K562 (cell line): ENCODE measurements around the gene CCDC187. TPM values are rescaled to one million over a fixed set of nuclear protein-coding genes. Genes with fewer than 3 reads are reported as not detected.
A peak's percentile ranks its signal among the peaks of the same experiment; 100 is the strongest.

Experiments
- JUND ChIP-seq, 2 experiments: IDR thresholded peaks; 2 replicates in 1 of 2; 3 replicates in 1 of 2; pipeline ENCODE4 v1.6.1; 2011; ENCODE audit warnings: borderline replicate concordance in 2 of 2, low read depth in 2 of 2, low read length in 2 of 2, improper control_type of control experiment in 1 of 2, missing biosample characterization in 1 of 2, missing genetic modification characterization in 1 of 2, missing genetic modification reagents in 1 of 2
- MECOM ChIP-seq: fragments of 250-450 bp; sonication (Bioruptor Pico); IDR thresholded peaks from 2 replicates; pipeline ENCODE4 v1.8.0; 2022; ENCODE audit warnings: inconsistent platforms
- MTA1 ChIP-seq: fragments of 450-650 bp; IDR thresholded peaks from 2 replicates; pipeline ENCODE4 v1.6.1; 2017; ENCODE audit warnings: borderline replicate concordance
- MTF1 ChIP-seq: fragments of 250-450 bp; sonication (Bioruptor Pico); IDR thresholded peaks from 2 replicates; pipeline ENCODE4 v1.9.0; 2021; ENCODE audit warnings: moderate library complexity, mild to moderate bottlenecking, inconsistent platforms, borderline replicate concordance
- NFE2 ChIP-seq: IDR thresholded peaks from 2 replicates; pipeline ENCODE4 v1.6.1; 2014; ENCODE audit warnings: antibody characterized with exemption, low read depth
- POLR2G ChIP-seq: fragments of 200-400 bp; formaldehyde crosslinking; IDR thresholded peaks from 2 replicates; pipeline ENCODE4 v1.6.1; 2017; ENCODE audit warnings: low read depth, mild to moderate bottlenecking, antibody characterized with exemption, low read length, moderate library complexity
- RAD51 ChIP-seq: fragments of 450-650 bp; IDR thresholded peaks from 2 replicates; pipeline ENCODE4 v1.7.1; 2016; ENCODE audit warnings: low read depth, mild to moderate bottlenecking, borderline replicate concordance
- RCOR1 ChIP-seq, 2 experiments: IDR thresholded peaks; 2 replicates each; pipeline ENCODE4 v1.6.1; 2012; ENCODE audit warnings: low read depth in 2 of 2, low read length in 2 of 2, borderline replicate concordance in 1 of 2, improper control_type of control experiment in 1 of 2
- ZNF197 ChIP-seq: fragments of 200-800 bp; sonication (Bioruptor generic); IDR thresholded peaks from 2 replicates; pipeline ENCODE4 v1.6.1; 2016; ENCODE audit warnings: low read depth, missing genetic modification characterization, missing compliant biosample characterization
- polyA plus RNA-seq, 8 experiments: library from polyadenylated mRNA; depleted of rRNA in 4 of 8; stranded (reverse) in 5 of 8; unstranded in 3 of 8; fragments of >200 nt; fragmentation: Nextera tagmentation in 2 of 8; fragmentation: Illumina TruSeq in 1 of 8; extraction: Ambion mirVana in 2 of 8; extraction: Trizol in 1 of 8; gene quantifications; 2 replicates each; pipeline versions ENCODE4 v1.2.1 to v1.2.3, GENCODE V29; 2011 to 2014; ENCODE audit warnings: inconsistent platforms in 1 of 8, missing spikeins in 1 of 8
- total RNA-seq, 7 experiments: library from RNA; depleted of rRNA in 6 of 7; stranded (reverse); fragments of >200 nt in 6 of 7; fragmentation: Illumina TruSeq in 2 of 7; extraction: Trizol in 2 of 7; gene quantifications; 2 replicates each; pipeline versions ENCODE4 v1.2.1 to v1.2.3, GENCODE V29; 2011 to 2021; ENCODE audit warnings: low replicate concordance in 1 of 7
- TF ChIP-seq, protein P1 (sequence below): fragments of 200-800 bp; sonication (Bioruptor generic); IDR thresholded peaks from 2 replicates; pipeline ENCODE4 v1.6.1; 2017; ENCODE audit warnings: missing genetic modification characterization, missing compliant biosample characterization
- TF ChIP-seq, protein P2 (sequence below), 2 experiments: fragments of 450-650 bp in 1 of 2; sonication (generic) in 1 of 2; formaldehyde crosslinking in 1 of 2; IDR thresholded peaks; 2 replicates each; pipeline versions ENCODE4 v1.7.1 to v1.9.0; 2016 to 2022; ENCODE audit warnings: inconsistent platforms in 1 of 2, mild to moderate bottlenecking in 1 of 2, missing genetic modification reagents in 1 of 2
- TF ChIP-seq, protein P3 (sequence below): sonication (generic); formaldehyde crosslinking; IDR thresholded peaks from 2 replicates; pipeline ENCODE4 v1.9.0; 2022; ENCODE audit warnings: mild to moderate bottlenecking, missing genetic modification reagents

Gene CCDC187
- total and polyA plus RNA-seq, 9 of the 15 experiments (the other 6 are each of a cell fraction or from before 2014, with no cell fraction given): not detected

DNA sequence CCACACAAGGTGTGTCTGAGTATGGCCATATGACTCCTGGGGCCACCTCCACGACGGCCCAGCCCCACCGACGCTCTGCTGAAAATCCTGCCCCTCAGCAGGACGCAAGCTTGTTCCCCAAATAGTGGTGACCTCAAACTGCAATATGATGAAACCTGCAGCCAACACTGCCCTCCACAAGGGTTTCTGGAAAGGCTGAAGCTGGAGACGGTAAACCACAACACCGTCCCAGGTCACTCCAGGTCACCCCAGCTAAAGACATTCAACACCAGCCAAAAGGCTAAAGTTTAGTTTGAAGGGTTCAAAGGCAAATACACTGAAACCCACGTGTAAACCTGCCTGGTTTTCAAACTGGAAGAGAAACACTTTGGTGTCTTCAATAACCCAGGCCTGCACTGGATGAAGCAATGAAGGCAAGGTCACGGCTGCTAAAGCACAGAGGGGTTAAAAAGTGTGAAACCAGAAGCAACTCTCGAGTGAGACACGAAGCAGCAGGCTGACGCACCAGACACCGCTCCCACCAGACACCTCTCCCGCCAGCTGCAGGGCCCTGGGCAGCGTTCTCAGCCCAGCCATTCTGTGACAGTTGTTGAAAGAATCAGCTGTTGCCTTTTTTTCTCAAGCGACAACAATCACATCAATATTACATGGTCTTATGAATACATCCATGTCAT is 97.2 kb downstream of the CCDC187 start (continued):
- TF ChIP-seq, protein P1, sequence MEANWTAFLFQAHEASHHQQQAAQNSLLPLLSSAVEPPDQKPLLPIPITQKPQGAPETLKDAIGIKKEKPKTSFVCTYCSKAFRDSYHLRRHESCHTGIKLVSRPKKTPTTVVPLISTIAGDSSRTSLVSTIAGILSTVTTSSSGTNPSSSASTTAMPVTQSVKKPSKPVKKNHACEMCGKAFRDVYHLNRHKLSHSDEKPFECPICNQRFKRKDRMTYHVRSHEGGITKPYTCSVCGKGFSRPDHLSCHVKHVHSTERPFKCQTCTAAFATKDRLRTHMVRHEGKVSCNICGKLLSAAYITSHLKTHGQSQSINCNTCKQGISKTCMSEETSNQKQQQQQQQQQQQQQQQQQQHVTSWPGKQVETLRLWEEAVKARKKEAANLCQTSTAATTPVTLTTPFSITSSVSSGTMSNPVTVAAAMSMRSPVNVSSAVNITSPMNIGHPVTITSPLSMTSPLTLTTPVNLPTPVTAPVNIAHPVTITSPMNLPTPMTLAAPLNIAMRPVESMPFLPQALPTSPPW (CRISPR knock-in tag): peak; percentile 52; the same call in 1 of the 2 replicates
- TF ChIP-seq, protein P2, sequence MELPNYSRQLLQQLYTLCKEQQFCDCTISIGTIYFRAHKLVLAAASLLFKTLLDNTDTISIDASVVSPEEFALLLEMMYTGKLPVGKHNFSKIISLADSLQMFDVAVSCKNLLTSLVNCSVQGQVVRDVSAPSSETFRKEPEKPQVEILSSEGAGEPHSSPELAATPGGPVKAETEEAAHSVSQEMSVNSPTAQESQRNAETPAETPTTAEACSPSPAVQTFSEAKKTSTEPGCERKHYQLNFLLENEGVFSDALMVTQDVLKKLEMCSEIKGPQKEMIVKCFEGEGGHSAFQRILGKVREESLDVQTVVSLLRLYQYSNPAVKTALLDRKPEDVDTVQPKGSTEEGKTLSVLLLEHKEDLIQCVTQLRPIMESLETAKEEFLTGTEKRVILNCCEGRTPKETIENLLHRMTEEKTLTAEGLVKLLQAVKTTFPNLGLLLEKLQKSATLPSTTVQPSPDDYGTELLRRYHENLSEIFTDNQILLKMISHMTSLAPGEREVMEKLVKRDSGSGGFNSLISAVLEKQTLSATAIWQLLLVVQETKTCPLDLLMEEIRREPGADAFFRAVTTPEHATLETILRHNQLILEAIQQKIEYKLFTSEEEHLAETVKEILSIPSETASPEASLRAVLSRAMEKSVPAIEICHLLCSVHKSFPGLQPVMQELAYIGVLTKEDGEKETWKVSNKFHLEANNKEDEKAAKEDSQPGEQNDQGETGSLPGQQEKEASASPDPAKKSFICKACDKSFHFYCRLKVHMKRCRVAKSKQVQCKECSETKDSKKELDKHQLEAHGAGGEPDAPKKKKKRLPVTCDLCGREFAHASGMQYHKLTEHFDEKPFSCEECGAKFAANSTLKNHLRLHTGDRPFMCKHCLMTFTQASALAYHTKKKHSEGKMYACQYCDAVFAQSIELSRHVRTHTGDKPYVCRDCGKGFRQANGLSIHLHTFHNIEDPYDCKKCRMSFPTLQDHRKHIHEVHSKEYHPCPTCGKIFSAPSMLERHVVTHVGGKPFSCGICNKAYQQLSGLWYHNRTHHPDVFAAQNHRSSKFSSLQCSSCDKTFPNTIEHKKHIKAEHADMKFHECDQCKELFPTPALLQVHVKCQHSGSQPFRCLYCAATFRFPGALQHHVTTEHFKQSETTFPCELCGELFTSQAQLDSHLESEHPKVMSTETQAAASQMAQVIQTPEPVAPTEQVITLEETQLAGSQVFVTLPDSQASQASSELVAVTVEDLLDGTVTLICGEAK (IDR thresholded peaks at IDR 0.05): peak; percentile 41; the same call in 1 of the 2 replicates
- TF ChIP-seq, protein P2 (CRISPR knock-in tag; IDR thresholded peaks at IDR 0.05): no peak
- peak; percentile 73; the same call in 1 of the 2 replicates for TF ChIP-seq MECOM (CRISPR knock-in tag)
- peak; percentile 50; the same call in 1 of the 2 replicates for TF ChIP-seq MTA1
- TF ChIP-seq ZNF197: peak; percentile 77
- TF ChIP-seq, protein P3, sequence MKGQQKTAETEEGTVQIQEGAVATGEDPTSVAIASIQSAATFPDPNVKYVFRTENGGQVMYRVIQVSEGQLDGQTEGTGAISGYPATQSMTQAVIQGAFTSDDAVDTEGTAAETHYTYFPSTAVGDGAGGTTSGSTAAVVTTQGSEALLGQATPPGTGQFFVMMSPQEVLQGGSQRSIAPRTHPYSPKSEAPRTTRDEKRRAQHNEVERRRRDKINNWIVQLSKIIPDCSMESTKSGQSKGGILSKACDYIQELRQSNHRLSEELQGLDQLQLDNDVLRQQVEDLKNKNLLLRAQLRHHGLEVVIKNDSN: peak; percentile 31; the same call in 1 of the 2 replicates
- TF ChIP-seq RCOR1 (IDR thresholded peaks at IDR 0.05; ENCODE audit: borderline replicate concordance in 1 of 2, low read depth in 2 of 2, low read length in 2 of 2): peak in 1 of 2 experiments; percentile 86; a peak in 2 of 4 replicates
- peak; percentile 27; the same call in 1 of the 2 replicates for TF ChIP-seq RAD51
- TF ChIP-seq JUND (IDR thresholded peaks at IDR 0.05; ENCODE audit: borderline replicate concordance, low read depth, low read length): peak; percentile 89
- peak; percentile 39; the same call in 1 of the 3 replicates for TF ChIP-seq JUND (tag; IDR thresholded peaks at IDR 0.05; ENCODE audit: borderline replicate concordance, low read depth, low read length)
- TF ChIP-seq POLR2G: peak; percentile 18; the same call in 1 of the 2 replicates
- TF ChIP-seq MTF1 (CRISPR knock-in tag): no peak
- peak; percentile 24; the same call in 1 of the 2 replicates for TF ChIP-seq NFE2
